NCI-H1694 treated with DMSO at 0.1 percent for 48 hours (cell line): ENCODE results near the gene LINC00305.
A peak's percentile ranks its signal among the peaks of the same experiment; 100 is the strongest.

Experiments used
- DNase-seq: peaks from one replicate; lab custom pipeline; 2025; lab: John Stamatoyannopoulos, UW

Gene LINC00305

DNA sequence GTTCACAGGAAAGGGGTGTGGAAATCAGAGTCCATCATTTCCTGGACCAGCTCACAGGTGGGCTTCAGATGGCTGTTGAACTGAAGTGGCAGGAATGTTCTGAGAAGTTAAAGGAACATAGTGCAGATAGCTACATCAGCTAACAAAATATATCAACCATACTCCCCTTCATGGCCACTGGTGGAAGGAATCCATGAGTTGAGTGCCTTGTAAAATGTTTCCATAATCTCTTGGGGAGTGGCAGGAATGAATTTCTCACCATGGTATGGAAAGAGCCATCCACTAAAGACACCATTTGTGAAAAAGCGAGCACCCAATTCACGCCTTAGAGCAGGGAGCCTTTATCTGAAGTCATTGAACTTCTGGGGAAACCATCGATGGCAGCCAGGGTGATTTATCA, at the start of gene LINC00305:
TSS of gene LINC00305 (minus strand) at position 101 of the 400 bp plus-strand sequence.
- no peak for DNase-seq

DNA sequence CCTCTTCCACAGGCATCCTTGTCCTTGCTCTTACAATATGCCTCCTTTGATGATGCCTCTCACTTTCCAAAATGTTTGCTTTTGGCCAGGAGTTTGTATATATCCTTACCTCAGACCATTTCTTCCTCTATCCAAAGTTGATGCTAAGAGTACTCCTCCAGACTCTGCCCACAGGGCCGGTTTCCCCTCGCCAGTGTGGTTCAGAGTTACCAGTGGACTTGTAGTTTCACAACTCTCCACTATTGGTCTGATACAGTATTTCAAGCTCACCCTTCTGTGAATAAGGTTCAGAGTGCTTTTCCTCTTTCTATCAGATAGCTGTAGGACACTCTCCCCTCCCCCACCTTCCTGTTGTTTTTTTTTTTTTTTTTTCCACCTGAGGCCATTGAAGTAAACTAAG, 42.2 kb upstream of the LINC00305 start:
- DNase-seq = no peak

- no peak for DNase-seq
These were observed 37.1 kb upstream of the LINC00305 start for GRCh38 chr18:64185987-64186386.

- DNase-seq = no peak
These were observed 34.8 kb upstream of the LINC00305 start for GRCh38 chr18:64183665-64184064.

- no peak for DNase-seq
These were observed 31.7 kb upstream of the LINC00305 start for GRCh38 chr18:64180617-64181016.

GRCh38 chr18:64180171-64180570, 31.3 kb upstream of the LINC00305 start:
- no peak for DNase-seq

GRCh38 chr18:64179556-64180080, 30.7 kb upstream of the LINC00305 start:
- DNase-seq = no peak

GRCh38 chr18:64178860-64179259, 30.0 kb upstream of the LINC00305 start:
- no peak for DNase-seq

- DNase-seq = no peak
These were observed 26.5 kb upstream of the LINC00305 start for GRCh38 chr18:64175432-64175831.

DNA sequence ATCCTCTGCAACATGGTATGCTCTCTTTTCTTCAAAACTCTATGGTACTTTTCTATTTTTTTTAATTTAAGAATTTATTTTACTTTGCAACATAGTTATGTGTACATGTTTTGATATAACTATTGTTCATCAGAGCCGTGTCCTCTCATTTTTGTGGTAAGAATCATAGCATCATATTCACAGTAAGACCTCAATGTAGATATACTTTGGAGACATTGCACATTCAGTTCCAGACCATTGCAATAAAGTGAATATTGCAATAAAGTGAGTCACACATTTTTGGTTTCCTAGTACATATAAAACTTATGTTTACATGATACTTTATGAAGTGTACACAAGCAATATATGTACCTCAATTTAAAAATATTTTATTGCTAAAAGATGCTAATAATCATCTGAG, 22.7 kb upstream of the LINC00305 start:
- no peak for DNase-seq

DNA sequence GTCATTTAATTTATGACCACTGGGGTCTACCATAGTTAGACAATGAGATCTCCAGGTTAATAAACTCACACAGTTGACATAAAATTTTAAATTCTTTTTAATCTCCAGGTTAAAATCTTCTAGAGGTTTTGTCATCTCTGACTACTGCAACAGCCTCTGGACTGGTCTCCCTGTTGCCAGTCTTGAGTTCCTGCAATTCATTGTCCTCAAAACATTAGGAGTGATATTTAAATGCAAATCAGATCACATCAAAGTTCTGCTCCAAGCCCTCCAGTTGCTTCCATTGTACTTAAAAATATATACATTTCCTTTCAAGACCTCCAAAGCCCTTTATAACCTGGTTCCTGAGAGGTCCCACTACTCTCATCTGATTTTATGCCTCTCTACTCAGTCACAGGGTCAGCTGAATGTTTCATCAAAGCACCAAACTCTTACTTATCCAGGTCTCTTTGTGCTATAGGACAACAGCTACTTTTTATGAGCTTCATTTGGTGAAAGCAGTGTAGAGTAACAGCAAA, 18.6 kb upstream of the LINC00305 start:
- no peak for DNase-seq

DNA sequence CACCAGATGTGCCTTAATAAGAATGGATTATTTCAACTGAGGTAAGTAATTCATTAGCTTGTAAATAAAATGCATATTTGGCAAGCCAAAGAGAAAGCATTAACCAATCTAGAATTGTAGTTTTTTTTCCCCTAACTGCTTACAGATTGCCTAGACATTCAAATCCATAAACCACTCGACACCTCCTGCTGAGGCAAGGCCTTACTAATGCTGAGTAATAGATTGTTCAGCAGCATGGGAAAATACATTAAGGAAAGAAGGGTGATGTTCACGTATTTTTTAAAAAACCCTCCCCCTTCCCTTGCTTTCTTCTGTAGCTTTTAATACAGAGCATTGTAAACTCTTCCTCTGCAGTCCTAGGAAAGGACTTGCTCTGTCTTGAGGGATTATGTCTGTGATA, 17.0 kb upstream of the LINC00305 start:
- no peak for DNase-seq

DNA sequence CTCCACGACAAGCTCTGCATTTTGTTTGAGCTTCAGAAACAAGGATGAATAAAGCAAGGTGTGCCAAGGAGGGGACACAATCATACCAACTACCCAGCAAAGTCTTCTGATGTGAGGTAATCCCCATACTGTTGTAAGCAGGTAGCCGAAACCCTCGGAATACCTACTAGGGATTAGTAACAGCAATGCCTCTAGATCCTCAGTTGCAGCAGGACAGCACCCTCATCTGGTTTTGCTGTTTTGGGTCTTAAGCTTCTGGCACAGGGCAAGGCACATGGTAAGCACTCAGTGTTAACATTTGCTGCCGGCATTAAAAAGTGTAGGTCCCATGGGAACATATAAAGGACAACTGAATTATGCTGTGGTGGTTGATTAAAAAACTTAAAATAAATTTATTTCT, 16.0 kb upstream of the LINC00305 start:
- no peak for DNase-seq

DNA sequence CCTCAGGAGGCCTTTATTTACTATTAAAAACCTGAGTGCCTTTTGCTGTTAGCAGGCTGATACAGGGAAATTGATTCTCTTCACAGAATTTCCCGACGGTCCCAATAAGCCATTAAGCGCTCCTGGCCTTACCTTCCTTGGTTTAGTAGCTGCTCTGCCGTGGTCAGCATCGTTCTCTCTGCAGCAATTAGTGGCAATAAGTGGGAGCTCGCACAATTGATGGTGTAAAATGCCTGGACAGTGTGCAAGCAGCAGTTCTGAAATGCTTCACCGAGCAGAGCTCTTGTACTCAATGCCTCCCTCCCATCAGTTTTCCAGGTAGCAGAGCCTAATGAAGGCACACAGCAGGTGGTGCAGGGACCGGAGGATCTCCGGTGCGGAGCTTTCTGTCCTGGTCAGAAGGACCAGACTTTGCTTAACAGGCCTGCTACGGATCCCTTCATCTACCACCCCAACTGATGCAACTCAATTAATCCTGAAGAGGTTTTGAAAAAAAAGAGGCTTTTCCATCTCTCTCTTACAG, 1.1 kb upstream of the LINC00305 start:
- no peak for DNase-seq

DNA sequence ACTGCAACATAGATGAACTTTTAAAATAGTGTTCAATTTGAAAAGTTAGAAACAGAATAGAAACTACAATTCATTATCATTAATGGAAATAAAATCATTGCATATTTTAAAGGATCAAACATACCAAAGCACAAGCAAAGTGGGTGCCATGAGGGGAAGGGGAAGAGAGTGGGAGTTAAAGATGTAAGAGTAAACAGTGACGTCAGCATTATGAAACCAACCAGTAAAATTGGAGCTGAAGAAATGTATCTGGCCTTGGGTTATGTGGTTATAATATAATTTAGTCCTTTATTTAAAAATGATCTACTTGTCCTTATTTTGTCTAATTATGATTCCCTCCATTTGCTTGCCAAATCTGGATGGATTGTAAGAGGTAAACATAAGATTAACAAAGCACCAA, 6.0 kb downstream of the LINC00305 start:
- DNase-seq = no peak

DNA sequence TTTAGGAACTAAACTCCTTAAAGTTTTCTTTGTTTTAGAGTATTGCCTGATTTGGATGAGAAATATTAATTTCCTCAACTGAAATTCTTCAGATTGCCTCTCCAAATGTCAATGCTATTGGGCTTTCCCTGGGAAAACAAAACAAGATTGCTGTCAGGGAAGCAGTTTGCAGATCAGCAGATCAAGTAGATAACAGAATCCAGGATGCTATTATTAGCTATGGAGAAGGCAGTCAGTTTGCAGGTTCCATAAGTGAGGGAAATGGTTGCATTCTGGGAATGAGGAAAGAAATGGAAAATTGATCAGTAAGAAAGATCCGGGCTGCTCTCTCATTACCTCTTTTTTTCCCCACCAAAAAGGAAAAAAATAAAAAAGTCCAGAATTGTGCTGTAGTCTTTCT, 11.0 kb downstream of the LINC00305 start:
- DNase-seq = no peak

- DNase-seq = no peak
These were observed 14.7 kb downstream of the LINC00305 start for GRCh38 chr18:64134044-64134747.

DNA sequence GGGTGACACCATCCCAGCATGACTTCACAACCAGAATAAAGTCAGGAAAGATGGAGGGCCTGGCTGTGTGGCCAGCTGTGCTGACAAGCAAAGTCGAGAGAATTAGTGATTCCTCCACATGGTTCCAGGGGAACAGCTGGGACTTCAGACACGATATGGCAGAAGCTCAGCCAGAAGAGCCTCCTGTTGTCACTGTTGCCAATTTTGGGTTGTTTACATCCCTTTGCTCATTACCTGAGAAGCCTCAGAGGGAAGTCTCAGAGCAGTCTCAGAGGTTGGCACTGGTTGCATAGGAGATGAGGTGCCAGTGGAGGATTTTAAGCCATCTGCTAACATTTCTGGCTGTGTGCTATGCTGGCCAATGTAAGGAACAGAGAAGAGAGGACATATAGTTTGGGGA, 16.0 kb downstream of the LINC00305 start:
- peak; percentile 16 for DNase-seq

GRCh38 chr18:64131314-64131713, 17.6 kb downstream of the LINC00305 start:
- DNase-seq = no peak

GRCh38 chr18:64127172-64127571, 21.7 kb downstream of the LINC00305 start:
- DNase-seq = no peak

GRCh38 chr18:64119916-64120315, 29.0 kb downstream of the LINC00305 start:
- peak; percentile 4 for DNase-seq

DNA sequence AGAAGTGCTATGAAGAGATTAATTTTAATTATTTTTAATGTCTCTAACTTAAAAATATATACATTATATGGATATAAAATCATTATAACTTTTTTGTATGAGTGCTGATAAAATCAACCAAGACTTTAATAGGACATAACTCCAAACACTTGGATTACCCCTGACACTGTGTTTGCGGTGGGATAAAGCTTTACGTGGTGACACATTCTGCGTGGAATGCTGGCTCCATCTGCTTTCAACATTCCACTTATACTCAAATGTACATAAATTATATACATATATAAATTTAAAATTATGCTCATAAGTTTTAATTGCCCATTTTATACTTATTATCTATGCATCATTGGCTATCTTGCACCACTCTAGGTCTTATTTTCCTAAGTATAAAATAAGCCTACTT, 30.5 kb downstream of the LINC00305 start:
- DNase-seq = no peak

- no peak for DNase-seq
These were observed 32.2 kb downstream of the LINC00305 start for GRCh38 chr18:64116571-64117175.
